Measurements from ENCODE around the gene HSDL2. TPM values are rescaled to one million over a fixed set of nuclear protein-coding genes. Genes with fewer than 3 reads are reported as not detected.
"Not testable (repeated sequence)": the region's sequence is repeated elsewhere in the genome, so short reads cannot be mapped to it uniquely, and the experiment has no call there.

Gene HSDL2
- total RNA-seq, 2 donors from 2014 or later = 32.6 to 34.9 TPM

DNA sequence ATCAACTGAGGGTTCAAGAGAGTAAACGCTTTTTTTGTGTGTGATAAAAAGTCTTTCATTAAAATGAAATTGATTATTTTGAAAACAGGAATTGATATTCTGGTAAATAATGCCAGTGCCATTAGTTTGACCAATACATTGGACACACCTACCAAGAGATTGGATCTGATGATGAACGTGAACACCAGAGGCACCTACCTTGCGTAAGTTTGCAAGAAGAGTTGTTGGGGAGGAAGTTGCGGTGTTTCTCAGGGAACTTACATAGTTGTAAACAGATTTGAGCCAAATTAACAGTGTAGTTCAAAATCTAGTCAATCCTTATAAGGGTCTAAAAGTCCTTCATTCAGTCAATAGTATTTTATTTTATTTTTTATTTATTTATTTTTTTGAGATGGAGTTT lies 28.9 kb downstream of the HSDL2 start:
- no peak overlapping the region for H3K27ac Mint-ChIP-seq
- no peak for ATAC-seq
- H3K9me3 Mint-ChIP-seq = no peaks in the 10 kb centered on the region
- H3K36me3 Mint-ChIP-seq = no peaks in the 10 kb centered on the region
- DNase-seq (ENCODE audit: low spot score in 2 of 2) = no peak

DNA sequence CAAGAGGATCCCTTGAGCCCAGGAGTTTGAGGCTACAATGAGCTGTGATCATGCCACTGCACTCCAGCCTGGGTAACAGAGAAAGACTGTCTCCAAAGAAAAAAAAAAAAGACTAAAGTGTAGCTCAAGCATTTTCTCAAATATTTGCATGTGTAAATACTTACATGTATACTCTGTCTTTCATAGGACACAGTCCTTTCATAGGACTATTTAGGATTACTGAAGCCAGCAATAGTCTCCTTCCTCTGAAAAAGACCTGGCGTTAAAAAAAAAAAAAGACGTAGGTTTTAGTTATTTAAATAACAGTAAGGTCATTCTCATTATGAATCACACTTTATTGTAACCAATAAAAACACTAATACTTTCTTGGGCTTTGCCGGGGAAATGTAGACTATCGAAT lies 29.9 kb downstream of the HSDL2 start:
- Mint-ChIP-seq H3K9me3 (no peaks in the 10 kb centered on the region), H3K36me3 (no peaks in the 10 kb centered on the region), H3K27ac (no peak overlapping the region)
- ATAC-seq (no peak), DNase-seq (ENCODE audit: low spot score in 2 of 2) (no peak)

DNA sequence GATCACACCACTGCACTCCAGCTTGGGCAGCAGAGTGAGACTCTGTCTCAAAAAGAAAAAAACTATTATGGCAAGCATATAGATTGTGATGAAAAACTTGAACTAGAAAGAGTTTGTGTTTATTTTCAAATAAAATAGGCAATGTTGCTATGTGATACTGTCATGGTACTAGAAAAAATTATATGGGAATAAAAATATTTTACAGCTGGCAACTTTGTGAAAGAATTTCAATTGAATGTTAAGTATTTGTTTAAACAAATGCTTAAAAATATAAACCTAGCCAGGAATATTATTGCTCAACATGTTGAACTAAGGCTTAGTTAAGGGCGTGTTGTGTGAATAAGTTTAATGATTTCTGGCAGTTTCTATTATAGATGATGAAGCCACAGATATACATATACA lies 31.7 kb downstream of the HSDL2 start:
- no peak for ATAC-seq
- no peak for DNase-seq (ENCODE audit: low spot score in 2 of 2)

DNA sequence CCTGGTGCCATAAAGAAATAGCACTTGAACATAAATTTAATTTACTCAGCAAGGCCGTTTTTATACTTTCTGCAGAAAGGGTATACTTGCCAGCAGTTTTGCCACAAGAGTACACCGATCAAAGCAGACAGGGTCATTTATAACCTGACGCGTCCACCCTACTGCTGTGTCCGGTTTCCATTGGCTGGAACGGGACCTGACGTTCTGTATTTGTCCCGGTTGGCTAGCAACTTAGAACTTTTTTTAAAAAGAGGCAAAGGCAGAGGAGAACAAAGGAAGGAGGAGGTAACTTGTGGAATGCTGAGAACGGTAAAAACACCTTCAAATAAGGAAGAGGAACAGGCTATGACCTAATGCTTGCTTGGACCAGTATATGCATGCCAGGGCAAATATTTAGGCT lies 33.8 kb downstream of the HSDL2 start:
- H3K36me3 Mint-ChIP-seq; DNase-seq (ENCODE audit: low spot score in 2 of 2); ATAC-seq; H3K9me3 Mint-ChIP-seq; H3K27ac Mint-ChIP-seq: not testable (repeated sequence)

More for the DNA sequence above, 31.7 kb downstream of the HSDL2 start:
- H3K27ac Mint-ChIP-seq = no peak overlapping the region
- no peaks in the 10 kb centered on the region for H3K36me3 Mint-ChIP-seq
- H3K9me3 Mint-ChIP-seq = no peaks in the 10 kb centered on the region

DNA sequence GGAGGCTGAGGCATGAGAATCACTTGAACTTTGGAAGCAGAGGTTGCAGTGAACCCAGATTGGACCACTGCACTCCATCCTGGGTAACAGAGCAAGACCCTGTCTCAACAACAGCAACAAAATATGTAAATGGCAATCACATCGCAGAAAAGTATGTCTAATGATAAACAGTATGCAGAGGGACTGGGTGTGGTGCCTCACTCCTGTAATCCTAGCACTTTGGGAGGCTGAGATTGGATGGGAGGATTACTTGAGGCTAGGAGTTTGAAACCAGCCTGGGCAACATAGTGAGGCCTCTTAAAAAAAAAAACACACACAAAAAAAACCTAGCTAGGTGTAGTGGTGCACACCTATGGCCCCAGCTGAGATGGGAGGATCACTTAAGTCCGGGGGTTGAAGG lies 40.3 kb downstream of the HSDL2 start:
- no peak overlapping the region for H3K27ac Mint-ChIP-seq
- H3K36me3 Mint-ChIP-seq = peaks cover 5 to 7% of the 10 kb centered on the region in 2 donors
- ATAC-seq (no peak), DNase-seq (ENCODE audit: low spot score in 2 of 2) (no peak)
- H3K9me3 Mint-ChIP-seq = no peaks in the 10 kb centered on the region

DNA sequence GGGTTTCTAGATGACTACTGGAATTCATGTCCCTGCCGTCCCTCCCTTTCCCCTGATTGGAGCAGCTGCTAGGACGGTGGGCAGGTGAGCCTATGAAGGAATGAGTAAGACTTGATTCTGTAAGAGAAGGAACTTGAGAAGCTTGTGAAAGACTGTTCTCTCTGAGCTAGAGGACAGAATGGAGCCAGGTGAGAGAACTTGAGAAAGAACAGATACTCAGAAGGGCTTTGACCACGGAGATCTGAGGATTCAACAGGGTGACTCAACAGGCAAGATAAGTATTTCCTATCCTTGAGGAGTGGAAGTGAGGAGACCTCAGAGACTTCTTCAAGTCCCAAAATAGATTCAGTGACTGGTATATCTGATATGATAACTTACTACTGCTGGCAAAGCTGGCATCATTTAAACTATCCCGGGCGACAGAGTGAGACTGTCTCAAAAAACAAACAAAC lies 41.9 kb downstream of the HSDL2 start:
- ATAC-seq = peak; percentile 88 to 97

DNA sequence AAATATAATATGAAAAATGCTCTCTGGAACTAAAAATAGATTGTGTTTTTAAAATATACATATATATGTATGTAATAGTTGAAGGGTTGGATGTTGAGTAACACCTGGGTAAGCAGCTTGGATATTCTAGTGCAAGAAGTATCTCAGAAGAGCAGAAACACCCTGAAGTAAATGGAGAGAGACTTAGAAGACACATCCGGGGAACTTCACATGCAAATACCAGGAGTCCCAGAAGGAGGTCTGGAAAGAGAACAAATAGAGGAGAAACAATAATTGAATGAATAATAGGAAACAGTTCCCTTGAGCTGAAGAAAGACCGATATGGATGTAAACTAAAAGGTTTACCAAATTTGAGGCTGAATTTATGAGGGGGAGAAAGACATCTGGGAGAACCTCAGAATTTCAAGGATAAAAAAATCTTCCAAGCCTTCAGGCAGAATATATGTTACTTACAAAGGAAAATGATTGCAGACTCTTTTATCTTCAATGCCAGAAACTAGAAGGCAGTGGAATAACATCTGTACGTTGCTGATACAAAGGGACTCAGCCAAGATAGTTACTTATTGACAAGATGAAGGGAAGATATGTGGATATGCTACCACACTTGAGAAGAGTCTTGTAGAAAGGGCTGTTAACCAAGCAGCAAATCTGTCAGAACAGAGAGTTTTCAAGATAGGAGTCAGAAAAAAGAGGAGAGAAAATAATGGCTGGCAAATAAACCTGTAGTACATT lies 42.7 kb downstream of the HSDL2 start:
- ATAC-seq (no peak), DNase-seq (ENCODE audit: low spot score in 2 of 2) (no peak)
- H3K9me3 Mint-ChIP-seq = no peaks in the 10 kb centered on the region
- H3K27ac Mint-ChIP-seq = no peak overlapping the region
- H3K36me3 Mint-ChIP-seq = peaks cover 5 to 7% of the 10 kb centered on the region in 2 donors

More for the DNA sequence above, 41.9 kb downstream of the HSDL2 start:
- DNase-seq (ENCODE audit: low spot score in 2 of 2) = no peak
- Mint-ChIP-seq H3K36me3 (peaks cover 5 to 7% of the 10 kb centered on the region in 2 donors), H3K9me3 (no peaks in the 10 kb centered on the region), H3K27ac (no peak overlapping the region)

DNA sequence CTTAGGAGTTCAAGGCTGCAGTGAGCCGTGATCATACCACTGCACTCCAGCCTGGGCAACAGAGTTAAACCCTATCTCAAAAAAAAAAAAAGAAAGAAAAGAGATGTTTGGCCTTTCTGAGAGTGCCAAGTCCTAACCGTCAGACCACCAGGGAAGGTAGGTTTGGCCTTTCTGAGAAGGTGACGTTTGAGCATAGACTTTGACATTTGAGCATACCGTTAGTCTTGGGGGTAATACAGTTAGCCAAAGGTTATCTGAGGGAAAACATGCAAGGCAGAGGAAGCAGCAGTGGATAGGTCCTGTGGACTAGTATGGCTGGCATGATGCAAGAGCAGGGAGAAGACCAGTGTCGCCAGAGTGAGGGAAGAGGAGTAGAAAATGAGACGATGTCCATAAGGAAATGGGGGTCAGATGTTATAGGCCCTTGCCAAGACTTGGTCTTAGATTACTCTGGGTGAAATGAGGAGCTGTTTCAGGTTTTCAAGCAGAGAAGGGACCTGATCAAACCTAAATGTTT lies 50.2 kb downstream of the HSDL2 start:
- no peaks in the 10 kb centered on the region for H3K36me3 Mint-ChIP-seq
- H3K27ac Mint-ChIP-seq = no peak overlapping the region
- no peak for ATAC-seq

DNA sequence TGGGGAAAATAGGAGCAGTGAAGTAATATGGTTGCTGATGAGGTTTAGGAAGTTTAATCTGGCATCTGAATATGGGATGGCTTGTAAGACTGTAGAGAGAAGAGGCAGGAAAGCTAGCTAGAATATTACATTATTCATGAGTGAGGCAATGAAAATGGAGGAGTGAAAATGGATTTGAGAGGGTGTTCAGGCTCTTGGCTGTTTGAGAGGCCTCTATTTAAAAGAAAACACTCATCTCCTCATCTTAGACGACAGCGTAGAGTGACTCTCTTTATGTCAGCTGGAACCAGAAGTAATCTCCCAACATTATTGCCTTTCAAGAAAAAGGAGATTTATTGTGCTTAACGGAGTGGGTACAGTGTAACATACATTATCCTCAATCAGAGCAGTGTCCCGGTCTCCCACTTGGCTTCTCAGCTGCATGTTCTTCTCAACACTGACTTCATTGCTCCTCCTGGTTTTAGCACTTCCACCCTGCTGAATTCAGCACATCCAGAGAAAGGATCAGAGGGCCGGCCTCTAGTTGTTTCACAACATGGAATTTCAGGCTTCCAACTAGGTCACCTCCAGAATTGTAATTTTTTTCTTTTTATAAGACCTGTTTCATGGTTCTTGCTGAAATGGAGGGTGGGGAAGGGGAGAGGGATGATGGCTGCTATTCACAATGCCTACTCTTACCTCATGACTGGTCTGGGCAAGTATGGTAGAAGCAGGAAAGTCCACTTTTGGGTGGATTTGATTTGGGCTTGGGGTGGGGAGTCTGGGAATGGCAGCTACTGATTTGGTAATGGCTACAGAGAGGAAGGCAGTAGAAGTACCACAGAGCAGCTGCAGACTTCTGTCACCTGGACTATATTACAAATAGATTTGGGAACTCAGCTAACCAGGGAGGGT lies 53.8 kb downstream of the HSDL2 start:
- Mint-ChIP-seq H3K9me3 (no peaks in the 10 kb centered on the region), H3K27ac (peak overlapping the region; percentile 8 to 39), H3K36me3 (no peaks in the 10 kb centered on the region)
- DNase-seq (ENCODE audit: low spot score in 2 of 2) (no peak), ATAC-seq (no peak)

More for the DNA sequence above, 50.2 kb downstream of the HSDL2 start:
- DNase-seq (ENCODE audit: low spot score in 2 of 2) = no peak
- H3K9me3 Mint-ChIP-seq = no peaks in the 10 kb centered on the region

DNA sequence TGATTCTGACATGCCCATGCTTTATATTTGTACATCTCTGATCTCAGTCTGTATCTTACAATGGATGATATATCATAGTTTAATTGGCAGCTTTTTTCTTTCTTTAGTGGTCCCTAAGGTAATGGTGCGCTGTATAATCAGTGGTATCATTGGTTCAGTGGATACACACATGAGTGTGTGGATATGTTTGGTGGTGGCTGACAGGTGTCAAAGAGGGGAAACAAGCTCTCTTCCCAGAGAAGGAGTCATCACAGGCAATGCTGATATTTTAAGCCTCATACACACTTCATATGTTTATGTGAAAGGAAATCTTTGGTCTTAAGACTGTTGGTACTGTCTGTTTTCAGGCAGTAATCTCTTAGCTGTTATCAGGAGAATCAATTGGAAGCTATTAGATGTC lies 54.6 kb downstream of the HSDL2 start:
- DNase-seq (ENCODE audit: low spot score in 2 of 2) (no peak), ATAC-seq (no peak)
- no peak overlapping the region for H3K27ac Mint-ChIP-seq
- no peaks in the 10 kb centered on the region for H3K36me3 Mint-ChIP-seq
- no peaks in the 10 kb centered on the region for H3K9me3 Mint-ChIP-seq

DNA sequence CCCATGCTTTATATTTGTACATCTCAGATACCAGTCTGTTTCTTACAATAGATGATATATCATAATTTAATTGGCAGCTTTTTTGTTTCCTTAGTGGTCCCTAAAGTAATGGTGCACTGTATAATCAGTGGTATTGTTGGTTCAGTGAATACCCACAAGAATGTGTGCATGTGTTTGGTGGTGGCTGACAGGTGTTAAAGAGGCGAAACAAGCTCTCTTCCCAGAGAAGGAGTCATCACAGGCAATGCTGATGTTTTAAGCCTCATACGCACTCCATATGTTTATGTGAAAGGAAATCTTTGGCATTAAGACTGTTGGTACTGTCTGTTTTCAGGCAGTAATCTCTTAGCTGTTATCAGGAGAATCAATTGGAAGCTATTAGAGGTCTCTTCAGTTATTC lies 57.5 kb downstream of the HSDL2 start:
- H3K27ac Mint-ChIP-seq = no peak overlapping the region
- H3K36me3 Mint-ChIP-seq = no peaks in the 10 kb centered on the region
- H3K9me3 Mint-ChIP-seq = no peaks in the 10 kb centered on the region
- DNase-seq (ENCODE audit: low spot score in 2 of 2) = no peak
- no peak for ATAC-seq

DNA sequence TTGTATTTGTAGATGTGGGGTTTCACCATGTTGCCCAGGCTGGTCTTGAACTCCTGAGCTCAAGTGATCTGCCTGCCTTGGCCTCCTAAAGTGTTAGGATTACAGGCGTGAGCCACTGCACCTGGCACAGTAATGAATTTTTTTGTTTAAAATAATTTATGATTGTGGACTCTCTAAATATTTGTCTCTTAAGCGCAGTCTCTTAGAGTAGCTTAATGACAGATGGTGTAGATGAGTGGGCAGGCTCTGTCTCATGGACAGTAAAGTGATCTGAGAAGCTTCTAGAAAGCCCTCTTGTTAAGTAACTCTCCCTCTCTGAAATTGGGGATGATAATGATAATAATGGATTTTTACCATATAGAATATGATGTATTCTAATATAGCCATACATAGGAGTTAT lies 59.3 kb downstream of the HSDL2 start:
- ATAC-seq = no peak
- Mint-ChIP-seq H3K36me3 (no peaks in the 10 kb centered on the region), H3K9me3 (no peaks in the 10 kb centered on the region), H3K27ac (no peak overlapping the region)
- DNase-seq (ENCODE audit: low spot score in 2 of 2) = no peak

DNA sequence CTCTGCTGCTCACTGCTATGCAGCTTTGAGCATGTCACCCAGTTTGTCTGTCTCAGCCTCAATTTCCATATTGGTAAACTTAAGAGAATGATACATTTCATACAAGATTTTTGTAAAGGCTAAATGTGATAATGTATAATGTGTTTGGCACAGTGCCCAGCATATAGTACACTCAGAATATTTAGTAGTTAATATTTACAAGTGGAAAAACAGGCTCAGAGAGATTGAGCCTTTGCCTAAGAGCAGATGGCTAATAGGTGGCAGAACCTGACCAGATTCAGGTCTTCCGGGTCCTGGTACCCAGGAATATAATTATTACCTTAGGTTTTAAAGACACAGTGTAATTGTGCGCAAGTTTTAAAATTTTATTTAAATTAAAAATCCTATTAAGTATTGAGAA lies 59.9 kb downstream of the HSDL2 start:
- Mint-ChIP-seq H3K9me3 (no peaks in the 10 kb centered on the region), H3K27ac (no peak overlapping the region), H3K36me3 (no peaks in the 10 kb centered on the region)
- ATAC-seq = no peak
- DNase-seq (ENCODE audit: low spot score in 2 of 2) = no peak

DNA sequence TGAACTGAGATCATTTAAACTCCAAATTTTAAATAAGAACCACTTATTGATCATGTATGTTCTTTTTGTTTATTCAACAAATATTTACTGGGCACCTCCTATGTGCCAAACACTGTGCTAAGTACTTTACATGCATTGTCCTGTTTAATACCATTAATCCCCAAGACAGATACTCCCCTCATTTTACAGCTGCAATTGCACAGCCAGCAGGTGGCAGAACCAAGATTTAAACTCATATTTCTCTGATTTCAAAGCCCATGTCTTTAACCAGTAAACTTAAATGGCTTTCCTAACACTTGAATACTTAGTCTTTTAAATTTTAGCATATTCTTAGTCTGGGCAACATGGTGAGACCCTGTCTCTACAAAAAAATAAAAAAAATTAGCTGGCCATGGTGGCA lies 63.3 kb downstream of the HSDL2 start:
- ATAC-seq (no peak), DNase-seq (ENCODE audit: low spot score in 2 of 2) (no peak)
- no peaks in the 10 kb centered on the region for H3K9me3 Mint-ChIP-seq
- H3K27ac Mint-ChIP-seq = no peak overlapping the region
- no peaks in the 10 kb centered on the region for H3K36me3 Mint-ChIP-seq

DNA sequence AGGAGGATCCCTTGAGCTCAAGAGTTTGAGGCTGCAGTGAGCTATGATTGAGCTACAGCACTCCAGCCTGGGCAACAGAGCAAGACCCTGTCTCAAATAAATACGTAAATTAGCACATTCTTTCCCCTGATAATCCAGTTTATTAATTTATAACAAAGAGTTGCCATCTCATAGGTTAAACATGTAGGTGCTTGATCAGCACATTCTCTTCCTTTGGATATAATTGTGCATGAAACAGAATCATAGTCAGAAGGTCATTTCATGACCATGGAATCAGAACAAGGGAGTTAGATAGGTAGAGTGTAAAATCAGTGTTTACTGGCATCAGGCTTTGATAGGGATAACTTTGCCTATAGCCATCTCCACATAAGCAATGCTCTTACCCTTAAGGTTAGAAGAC lies 63.7 kb downstream of the HSDL2 start:
- Mint-ChIP-seq H3K27ac (no peak overlapping the region), H3K36me3 (no peaks in the 10 kb centered on the region), H3K9me3 (no peaks in the 10 kb centered on the region)

DNA sequence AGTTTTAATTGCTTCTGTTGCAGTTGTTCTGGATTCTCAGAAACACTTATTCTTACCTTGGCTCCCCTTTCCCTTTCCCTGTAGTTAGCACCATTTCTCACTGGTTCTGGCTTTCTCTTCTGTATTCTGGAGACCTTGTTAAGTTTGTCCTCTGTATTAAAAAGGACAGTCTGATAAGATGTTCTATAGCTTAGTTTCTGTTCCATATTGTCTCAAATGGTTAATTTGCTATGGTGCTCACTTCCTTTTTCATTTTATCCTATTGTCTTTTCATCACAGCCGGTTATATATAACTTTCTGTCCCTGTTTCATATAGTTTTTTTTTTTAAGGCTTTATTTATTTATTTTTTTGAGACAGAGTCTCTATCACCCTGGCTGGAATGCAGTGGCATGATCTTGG lies 65.3 kb downstream of the HSDL2 start:
- no peak overlapping the region for H3K27ac Mint-ChIP-seq
- H3K36me3 Mint-ChIP-seq = no peaks in the 10 kb centered on the region
- H3K9me3 Mint-ChIP-seq = no peaks in the 10 kb centered on the region
- DNase-seq (ENCODE audit: low spot score in 2 of 2) = no peak
- no peak for ATAC-seq

More for the DNA sequence above, 63.7 kb downstream of the HSDL2 start:
- no peak for ATAC-seq
- no peak for DNase-seq (ENCODE audit: low spot score in 2 of 2)

DNA sequence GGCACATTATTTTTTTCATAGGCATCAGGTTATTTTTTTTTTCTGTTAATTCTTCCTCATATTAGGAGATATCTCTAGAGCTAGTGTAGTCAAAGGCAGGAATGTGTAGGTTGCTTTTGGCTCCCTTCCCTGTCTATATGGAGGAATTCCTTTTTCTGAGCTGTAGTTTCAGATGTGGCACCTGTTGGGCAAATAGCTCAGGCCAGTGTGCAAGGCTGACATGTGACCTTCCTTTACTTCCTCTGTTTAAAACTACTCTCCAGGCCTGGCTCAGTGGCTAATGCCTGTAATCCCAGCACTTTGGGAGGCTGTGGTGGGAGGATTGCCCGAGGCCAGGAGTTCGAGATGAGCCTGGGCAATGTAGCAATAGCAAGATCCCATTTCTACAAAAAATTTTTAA lies 66.2 kb downstream of the HSDL2 start:
- no peaks in the 10 kb centered on the region for H3K9me3 Mint-ChIP-seq
- ATAC-seq (no peak), DNase-seq (ENCODE audit: low spot score in 2 of 2) (no peak)
- no peaks in the 10 kb centered on the region for H3K36me3 Mint-ChIP-seq
- peak overlapping the region; percentile 5 to 38 for H3K27ac Mint-ChIP-seq
